HUES48 (cell line): ENCODE measurements around the gene FARP1.

Experiments
- H3K27ac ChIP-seq: one replicate; pipeline ENCODE4 v1.7.0; 2013; ENCODE audit warnings: low read depth, low read length, inconsistent platforms
- H3K27me3 ChIP-seq: 2 replicates; pipeline ENCODE4 v1.6.1; 2013; ENCODE audit warnings: mild to moderate bottlenecking, low read length; ENCODE audit not compliant: control insufficient read depth, insufficient read depth
- H3K36me3 ChIP-seq: 2 replicates; pipeline ENCODE4 v1.6.1; 2013; ENCODE audit warnings: low read length; ENCODE audit not compliant: control insufficient read depth, insufficient read depth
- H3K4me1 ChIP-seq: 2 replicates; pipeline ENCODE4 v1.6.1; 2013; ENCODE audit warnings: mild to moderate bottlenecking, low read length; ENCODE audit not compliant: control insufficient read depth, insufficient read depth
- H3K4me3 ChIP-seq: 2 replicates; pipeline ENCODE4 v1.5.1; 2013; ENCODE audit warnings: mild to moderate bottlenecking, low read depth, low read length
- H3K9ac ChIP-seq: 2 replicates; pipeline ENCODE4 v1.6.1; 2013; ENCODE audit warnings: mild to moderate bottlenecking, low read depth, low read length, moderate library complexity
- H3K9me3 ChIP-seq: 2 replicates; pipeline ENCODE4 v1.6.1; 2013; ENCODE audit warnings: low read length; ENCODE audit not compliant: control insufficient read depth, insufficient read depth

Gene FARP1

GRCh38 chr13:98204546-98204945 is 61.7 kb downstream of the FARP1 start:
- Histone ChIP-seq H3K27ac (no peak overlapping the region), H3K9me3 (no peaks in the 10 kb centered on the region), H3K27me3 (no peaks in the 10 kb centered on the region), H3K9ac (no peak overlapping the region), H3K4me3 (no peak overlapping the region), H3K36me3 (no peaks in the 10 kb centered on the region), H3K4me1 (peaks cover 39% of the 10 kb centered on the region)

- Histone ChIP-seq H3K4me1 (peaks cover 16% of the 10 kb centered on the region), H3K9me3 (peaks cover 10% of the 10 kb centered on the region), H3K27me3 (no peaks in the 10 kb centered on the region), H3K4me3 (no peak overlapping the region), H3K27ac (no peak overlapping the region), H3K36me3 (no peaks in the 10 kb centered on the region), H3K9ac (no peak overlapping the region)
These were observed 64.1 kb downstream of the FARP1 start for GRCh38 chr13:98206946-98207345.

GRCh38 chr13:98207416-98207815 is 64.5 kb downstream of the FARP1 start:
- Histone ChIP-seq H3K36me3 (no peaks in the 10 kb centered on the region), H3K27me3 (no peaks in the 10 kb centered on the region), H3K9ac (no peak overlapping the region), H3K4me3 (no peak overlapping the region), H3K9me3 (peaks cover 10% of the 10 kb centered on the region), H3K27ac (no peak overlapping the region), H3K4me1 (peaks cover 11% of the 10 kb centered on the region)

DNA sequence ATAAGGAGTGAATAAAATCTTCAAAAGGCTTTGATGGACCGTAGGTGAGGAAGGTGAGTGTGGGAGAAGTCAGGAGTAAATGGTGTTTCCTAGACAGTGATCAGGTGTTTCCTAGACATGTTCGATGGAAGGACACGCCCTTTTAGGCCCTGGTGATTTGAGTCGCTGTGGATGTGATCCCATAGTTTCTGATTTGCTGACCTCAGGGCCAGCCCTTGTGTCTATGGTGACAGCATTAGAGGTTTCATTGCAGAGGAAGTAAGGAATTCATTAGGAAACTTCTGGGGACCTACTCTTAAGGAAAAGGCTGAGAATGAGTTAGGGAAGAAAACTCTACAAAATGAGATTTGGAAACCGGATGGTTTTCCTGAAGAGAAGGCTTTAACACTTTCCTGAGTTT is 65.7 kb downstream of the FARP1 start:
- H3K4me1 ChIP-seq, result peaks cover 10% of the 10 kb centered on the region; the same call in 1 of the 2 replicates
- no peaks in the 10 kb centered on the region for H3K27me3 ChIP-seq
- no peak overlapping the region for H3K27ac ChIP-seq
- H3K9me3 ChIP-seq, result peaks cover 10% of the 10 kb centered on the region
- H3K9ac ChIP-seq, result no peak overlapping the region
- H3K4me3 ChIP-seq, result no peak overlapping the region
- H3K36me3 ChIP-seq, result peaks cover 7% of the 10 kb centered on the region; the same call in 1 of the 2 replicates

DNA sequence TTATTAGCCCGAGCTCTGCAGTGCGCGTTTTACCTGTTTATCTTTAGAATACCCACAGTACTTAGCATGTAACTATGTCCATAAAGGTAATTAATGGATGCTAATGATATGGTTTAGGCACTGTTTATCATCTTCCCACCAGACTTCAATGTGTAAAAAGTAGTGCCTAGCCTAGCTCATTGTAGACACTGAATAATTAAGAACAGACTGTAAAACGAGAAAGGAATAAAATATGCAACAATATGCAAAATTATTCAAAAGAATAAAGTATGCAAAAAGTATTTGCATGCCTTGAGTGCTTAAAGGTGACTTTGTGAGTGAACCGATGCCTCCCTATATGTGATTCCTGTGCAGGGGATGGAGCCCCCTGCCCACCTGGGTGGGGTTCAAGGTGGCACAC is 69.9 kb downstream of the FARP1 start:
- no peaks in the 10 kb centered on the region for H3K27me3 ChIP-seq
- no peak overlapping the region for H3K4me3 ChIP-seq
- H3K4me1 ChIP-seq, result no peaks in the 10 kb centered on the region
- H3K9me3 ChIP-seq, result peaks cover 10% of the 10 kb centered on the region
- H3K36me3 ChIP-seq, result peaks cover 23% of the 10 kb centered on the region
- no peak overlapping the region for H3K9ac ChIP-seq
- no peak overlapping the region for H3K27ac ChIP-seq

DNA sequence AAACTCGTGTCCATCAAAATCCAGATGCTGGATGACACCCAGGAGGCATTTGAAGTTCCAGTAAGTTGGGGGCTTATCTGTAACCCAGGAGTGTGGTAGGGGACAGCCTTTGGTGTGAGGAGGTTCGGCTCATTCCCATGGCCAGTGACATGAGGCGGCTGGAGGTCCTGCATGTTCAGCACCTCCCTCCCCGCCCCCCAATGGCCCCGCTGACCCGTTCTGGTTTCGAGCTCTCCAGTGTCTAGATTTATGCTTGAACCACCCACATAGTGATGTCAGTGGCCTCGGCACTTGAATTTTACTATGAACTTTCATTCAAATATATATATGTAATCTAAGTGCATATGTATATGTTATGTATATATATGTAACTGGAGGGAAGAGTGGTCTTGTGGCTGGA is 70.5 kb downstream of the FARP1 start:
- no peak overlapping the region for H3K27ac ChIP-seq
- peaks cover 23% of the 10 kb centered on the region for H3K36me3 ChIP-seq
- H3K9me3 ChIP-seq, result peaks cover 10% of the 10 kb centered on the region
- H3K4me3 ChIP-seq, result no peak overlapping the region
- H3K4me1 ChIP-seq, result no peaks in the 10 kb centered on the region
- H3K9ac ChIP-seq, result no peak overlapping the region
- no peaks in the 10 kb centered on the region for H3K27me3 ChIP-seq

DNA sequence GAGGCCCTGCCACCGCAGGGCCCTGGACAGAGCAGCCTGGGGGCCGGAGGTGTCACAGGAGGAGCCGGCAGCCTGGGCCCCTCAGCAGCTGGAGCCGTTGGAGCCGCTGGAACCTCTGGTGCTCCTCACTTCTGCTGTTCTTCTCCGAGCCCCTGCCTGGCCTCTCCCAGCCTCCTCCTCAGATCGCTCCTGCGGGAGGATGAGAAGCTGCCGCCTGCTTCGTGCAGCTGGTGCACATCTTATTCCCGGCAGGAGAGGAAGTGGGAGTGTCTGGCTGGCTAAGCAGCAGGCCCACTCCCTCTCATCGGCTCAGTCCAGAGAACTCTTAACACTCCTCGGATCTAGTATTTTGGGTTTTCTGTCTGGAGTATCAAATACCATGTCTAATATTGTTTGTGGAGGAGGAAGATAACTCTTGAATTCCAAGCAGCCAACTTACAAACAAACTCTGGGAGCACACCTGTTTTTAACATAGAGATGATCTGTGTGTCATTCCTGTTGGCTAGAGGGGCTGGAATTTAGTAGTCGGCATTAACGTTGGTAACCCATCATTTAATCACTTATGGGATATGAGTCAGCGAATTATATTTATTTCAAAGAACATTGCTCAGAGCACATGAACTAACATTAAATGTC is 71.2 kb downstream of the FARP1 start:
- Histone ChIP-seq H3K9ac (no peak overlapping the region), H3K27ac (no peak overlapping the region), H3K4me3 (no peak overlapping the region), H3K9me3 (peaks cover 10% of the 10 kb centered on the region), H3K27me3 (no peaks in the 10 kb centered on the region), H3K4me1 (no peaks in the 10 kb centered on the region), H3K36me3 (peaks cover 23% of the 10 kb centered on the region)

DNA sequence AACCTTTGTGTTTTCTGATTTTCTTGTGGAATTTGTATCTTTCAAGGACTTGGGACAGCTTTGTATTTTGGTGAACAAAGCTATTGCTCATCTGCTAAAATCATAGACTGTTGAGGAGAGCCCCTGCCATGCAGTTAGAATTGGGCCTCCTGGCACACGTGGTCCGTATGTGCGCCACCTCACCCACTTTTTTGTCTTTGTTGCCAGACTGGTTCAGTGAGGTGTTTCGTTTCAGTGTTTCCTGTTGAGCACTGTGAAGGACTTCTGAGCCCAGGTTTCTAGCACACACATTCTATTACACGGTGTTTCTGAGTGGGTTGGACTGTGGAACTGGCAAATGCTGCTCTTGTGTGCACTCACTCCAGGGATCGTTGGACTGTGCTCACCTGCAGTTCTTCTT is 71.8 kb downstream of the FARP1 start:
- H3K27me3 ChIP-seq, result no peaks in the 10 kb centered on the region
- H3K4me3 ChIP-seq, result no peak overlapping the region
- H3K27ac ChIP-seq, result no peak overlapping the region
- H3K4me1 ChIP-seq, result no peaks in the 10 kb centered on the region
- no peak overlapping the region for H3K9ac ChIP-seq
- H3K9me3 ChIP-seq, result peaks cover 10% of the 10 kb centered on the region
- peaks cover 23% of the 10 kb centered on the region for H3K36me3 ChIP-seq

- Histone ChIP-seq H3K9ac (no peak overlapping the region), H3K4me3 (no peak overlapping the region), H3K27ac (no peak overlapping the region), H3K9me3 (peaks cover 10% of the 10 kb centered on the region), H3K4me1 (no peaks in the 10 kb centered on the region), H3K27me3 (no peaks in the 10 kb centered on the region), H3K36me3 (peaks cover 23% of the 10 kb centered on the region)
These were observed 72.6 kb downstream of the FARP1 start for GRCh38 chr13:98215508-98215907.

- Histone ChIP-seq H3K9ac (no peak overlapping the region), H3K4me1 (no peaks in the 10 kb centered on the region), H3K9me3 (peaks cover 8% of the 10 kb centered on the region), H3K27me3 (no peaks in the 10 kb centered on the region), H3K36me3 (peaks cover 23% of the 10 kb centered on the region), H3K27ac (no peak overlapping the region), H3K4me3 (no peak overlapping the region)
These were observed 73.3 kb downstream of the FARP1 start for GRCh38 chr13:98216135-98216565.

GRCh38 chr13:98216711-98217285 is 73.9 kb downstream of the FARP1 start:
- H3K27me3 ChIP-seq, result no peaks in the 10 kb centered on the region
- no peak overlapping the region for H3K9ac ChIP-seq
- no peaks in the 10 kb centered on the region for H3K4me1 ChIP-seq
- peaks cover 26% of the 10 kb centered on the region for H3K36me3 ChIP-seq
- H3K4me3 ChIP-seq, result no peak overlapping the region
- no peak overlapping the region for H3K27ac ChIP-seq
- peaks cover 1% of the 10 kb centered on the region; the same call in 1 of the 2 replicates for H3K9me3 ChIP-seq
